Measurements from ENCODE around the gene SEMA6B.
"Not testable (repeated sequence)": the region's sequence is repeated elsewhere in the genome, so short reads cannot be mapped to it uniquely, and the experiment has no call there.

The SEMA6B gene, protein sequence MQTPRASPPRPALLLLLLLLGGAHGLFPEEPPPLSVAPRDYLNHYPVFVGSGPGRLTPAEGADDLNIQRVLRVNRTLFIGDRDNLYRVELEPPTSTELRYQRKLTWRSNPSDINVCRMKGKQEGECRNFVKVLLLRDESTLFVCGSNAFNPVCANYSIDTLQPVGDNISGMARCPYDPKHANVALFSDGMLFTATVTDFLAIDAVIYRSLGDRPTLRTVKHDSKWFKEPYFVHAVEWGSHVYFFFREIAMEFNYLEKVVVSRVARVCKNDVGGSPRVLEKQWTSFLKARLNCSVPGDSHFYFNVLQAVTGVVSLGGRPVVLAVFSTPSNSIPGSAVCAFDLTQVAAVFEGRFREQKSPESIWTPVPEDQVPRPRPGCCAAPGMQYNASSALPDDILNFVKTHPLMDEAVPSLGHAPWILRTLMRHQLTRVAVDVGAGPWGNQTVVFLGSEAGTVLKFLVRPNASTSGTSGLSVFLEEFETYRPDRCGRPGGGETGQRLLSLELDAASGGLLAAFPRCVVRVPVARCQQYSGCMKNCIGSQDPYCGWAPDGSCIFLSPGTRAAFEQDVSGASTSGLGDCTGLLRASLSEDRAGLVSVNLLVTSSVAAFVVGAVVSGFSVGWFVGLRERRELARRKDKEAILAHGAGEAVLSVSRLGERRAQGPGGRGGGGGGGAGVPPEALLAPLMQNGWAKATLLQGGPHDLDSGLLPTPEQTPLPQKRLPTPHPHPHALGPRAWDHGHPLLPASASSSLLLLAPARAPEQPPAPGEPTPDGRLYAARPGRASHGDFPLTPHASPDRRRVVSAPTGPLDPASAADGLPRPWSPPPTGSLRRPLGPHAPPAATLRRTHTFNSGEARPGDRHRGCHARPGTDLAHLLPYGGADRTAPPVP
- total RNA-seq, result 3.2 to 213 (median 30.4) reads per million in 17 experiments

DNA sequence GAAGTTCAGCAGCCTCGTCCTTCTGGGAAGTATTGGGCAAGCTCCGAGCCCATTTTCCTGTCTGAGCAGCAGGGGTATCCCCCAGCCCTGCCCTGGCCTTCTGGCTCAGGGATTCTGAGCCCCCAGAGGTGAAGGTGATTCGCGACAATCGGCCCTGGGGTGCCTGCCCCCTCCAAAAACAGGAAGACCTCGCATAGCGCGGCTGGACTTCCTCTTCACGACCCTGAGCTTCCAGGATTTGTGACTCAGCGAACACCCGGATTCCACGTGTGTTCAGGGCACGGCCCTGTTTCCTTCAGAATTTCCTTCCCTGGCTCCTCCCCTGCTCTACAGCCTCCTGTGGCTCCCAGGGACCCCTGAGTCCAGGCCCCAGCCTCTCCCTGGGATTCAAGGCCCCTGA lies at the start of gene SEMA6B:
Gene SEMA6B, minus strand, starts transcription at position 116 of the 400 bp plus-strand sequence. CDS start 1,227 bp downstream, outside the sequence.
- peak; percentile 89 to 95 (median 92) for DNase-seq

DNA sequence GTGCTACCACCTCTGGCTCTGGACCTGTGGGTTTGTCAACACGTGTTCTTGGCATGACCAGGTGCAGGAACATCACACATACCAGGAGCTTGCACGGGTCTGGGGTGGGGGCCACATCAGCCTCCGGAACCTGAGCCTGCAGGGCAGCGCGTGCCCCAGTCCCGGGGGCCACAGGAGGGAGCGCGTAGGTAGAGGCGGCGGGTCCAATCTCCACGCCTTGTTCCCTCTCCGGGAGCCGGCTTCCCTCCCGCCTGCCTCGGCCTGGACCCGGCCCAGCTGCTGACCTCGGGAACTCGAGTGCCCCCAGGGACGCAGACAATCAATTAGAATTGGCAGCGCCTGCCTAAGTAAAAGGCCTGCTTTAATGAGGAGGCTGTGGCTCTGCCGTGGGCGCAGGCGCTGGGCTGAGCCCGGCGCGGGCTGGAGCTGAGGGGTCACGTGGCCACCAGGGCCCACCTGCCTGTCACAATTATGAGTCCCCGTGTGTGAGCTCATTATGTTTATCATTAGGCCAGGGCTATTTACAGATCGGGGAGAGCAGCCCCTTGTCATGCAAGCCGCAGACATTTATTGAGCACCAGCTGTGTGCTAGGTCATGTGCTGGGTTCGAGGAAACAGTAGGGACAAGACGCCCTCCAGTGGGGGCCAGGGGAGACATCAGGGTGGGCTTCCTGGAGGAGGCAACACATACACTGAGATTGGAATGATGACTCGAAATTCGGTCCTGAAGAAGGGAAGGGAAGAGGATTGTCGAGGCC lies 47.6 kb upstream of the SEMA6B start:
- peak in 2 of 4 experiments; percentile 28 to 48 for DNase-seq

DNA sequence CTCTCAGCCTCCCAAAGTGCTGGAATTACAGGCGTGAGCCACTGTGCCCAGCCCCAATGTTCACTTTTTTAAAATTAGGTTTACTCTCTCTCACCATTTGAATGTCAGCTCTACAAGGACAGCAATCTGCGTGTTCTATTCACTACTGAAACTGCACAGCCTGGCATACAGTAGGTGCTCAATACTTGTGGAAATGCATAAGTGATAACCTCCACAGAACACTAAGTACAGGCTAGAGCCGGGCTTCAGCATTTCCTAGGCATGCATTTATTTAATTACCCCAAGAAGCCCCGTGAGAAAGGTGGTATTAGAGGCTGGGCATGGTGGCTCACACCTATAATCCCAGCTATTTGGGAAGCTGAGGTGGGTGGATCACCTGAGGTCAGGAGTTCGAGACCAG lies 46.7 kb upstream of the SEMA6B start:
- no peak for DNase-seq

DNA sequence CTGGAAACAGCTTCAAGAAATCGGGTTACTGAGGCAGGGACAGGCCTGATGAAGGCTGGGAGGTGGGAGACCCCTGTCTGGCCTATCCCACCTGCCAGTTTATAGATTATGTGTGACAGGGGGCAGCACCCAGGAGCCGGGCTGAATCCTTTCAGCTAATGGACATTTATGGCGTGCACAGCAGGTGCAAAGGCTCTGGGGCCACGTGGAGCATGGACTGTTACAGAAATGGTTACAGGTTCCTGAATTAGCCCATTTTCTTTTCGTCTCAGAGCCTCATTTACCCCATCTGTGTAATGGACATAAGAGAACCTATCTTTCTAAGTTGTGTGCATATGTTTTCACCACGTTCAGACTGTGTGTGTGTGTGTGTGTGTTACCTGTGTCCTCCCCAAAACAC lies 45.4 kb upstream of the SEMA6B start:
- no peak for DNase-seq

DNA sequence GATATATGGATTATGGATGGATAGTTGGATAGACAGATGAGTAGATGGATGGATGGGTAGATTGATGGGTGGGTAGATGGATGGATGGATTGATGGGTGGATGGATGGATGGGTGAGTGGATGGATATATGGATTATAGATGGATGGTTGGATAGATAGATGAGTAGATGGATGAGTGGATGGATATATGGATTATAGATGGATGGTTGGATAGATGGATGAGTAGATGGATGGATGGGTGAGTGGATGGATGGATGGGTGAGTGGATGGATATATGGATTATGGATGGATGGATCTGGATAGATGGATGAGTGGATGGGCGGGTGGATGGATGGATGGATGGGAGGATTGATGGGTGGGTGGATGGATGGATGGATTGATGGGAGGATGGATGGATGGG lies 43.4 kb upstream of the SEMA6B start:
- no peak for DNase-seq

DNA sequence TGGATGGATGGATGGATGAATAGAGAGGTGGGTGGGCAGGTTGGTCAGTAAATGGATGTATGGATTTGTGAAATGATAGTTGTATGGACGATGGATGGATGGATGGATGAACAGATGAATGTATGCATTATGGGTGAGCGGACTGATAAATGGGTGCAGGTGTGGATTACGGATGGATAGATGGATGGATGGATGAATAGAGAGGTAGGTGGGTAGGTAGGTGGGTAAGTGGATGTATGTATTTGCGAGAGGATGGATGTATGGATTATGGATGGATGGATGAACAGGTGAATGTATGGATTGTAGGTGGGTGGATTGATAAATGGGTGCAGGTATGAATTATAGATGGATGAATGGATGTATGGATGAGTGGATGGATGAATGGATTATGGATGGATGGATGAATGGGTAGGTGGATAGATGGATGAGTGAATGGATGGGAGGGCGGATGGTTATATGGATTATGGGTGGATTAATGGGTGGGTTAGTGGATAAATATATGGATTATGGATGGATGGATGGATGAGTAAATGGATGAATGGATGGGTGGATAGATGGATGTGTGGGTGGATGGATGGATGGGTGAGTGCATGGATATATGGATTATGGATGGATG lies 42.8 kb upstream of the SEMA6B start:
- DNase-seq, result no peak

DNA sequence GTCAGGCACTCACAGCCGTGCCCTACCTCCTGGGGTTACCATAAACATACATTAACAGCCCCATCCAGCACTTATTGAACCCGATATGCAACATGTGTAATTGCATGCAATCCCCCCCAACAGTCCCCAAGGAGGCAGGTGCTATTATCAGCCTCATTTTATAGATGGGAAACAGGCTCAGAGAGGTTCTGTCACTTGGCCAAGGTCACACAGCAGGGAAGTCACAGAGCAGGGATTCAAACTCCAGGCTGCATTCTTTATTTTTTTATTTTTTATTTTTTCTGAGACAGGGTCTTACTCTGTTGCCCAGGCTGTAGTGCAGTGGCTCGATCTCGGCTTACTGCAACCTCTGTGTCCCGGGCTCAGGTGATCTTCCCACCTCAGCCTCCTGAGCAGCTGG lies 41.4 kb upstream of the SEMA6B start:
- no peak for DNase-seq

DNA sequence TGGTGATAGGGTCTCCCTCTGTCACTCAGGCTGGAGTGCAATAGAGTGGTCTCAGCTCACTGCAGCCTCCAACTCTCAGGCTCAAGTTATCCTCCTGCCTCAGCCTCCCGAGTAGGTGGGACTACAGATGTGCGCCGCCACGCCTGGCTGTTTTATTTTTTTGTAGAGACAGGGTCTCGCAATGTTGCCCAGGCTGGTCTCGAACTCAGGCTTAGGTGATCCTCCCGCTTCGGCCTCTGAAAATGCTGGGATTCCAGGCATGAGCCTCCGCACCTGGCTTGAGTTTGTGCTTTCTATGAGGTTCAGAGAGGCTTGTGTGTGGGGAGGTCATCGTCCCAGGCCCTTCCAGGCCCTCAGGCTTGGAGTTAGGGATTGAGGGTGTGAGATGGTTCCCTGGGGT lies 40.6 kb upstream of the SEMA6B start:
- DNase-seq, result no peak

DNA sequence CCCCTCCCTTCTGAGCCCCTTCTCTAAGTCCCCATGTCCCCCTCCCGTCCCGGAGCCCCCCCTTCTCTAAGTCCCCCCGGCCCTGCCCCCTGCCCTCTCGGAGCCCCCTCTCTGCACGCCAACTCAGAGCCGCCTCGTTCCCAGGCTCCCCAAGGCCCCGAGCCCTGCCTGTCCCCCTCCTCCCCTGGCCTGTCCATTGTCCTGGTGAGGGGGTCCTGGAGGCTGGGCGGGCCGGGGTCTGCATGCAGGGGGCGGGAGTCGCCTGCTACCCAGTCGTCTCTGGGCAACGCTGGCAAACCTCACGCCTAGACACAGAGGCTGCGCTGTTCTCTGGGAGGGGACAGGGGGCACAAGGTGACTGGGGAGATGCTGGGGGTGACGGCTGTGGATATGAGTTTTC lies 39.2 kb upstream of the SEMA6B start:
- no peak for DNase-seq

DNA sequence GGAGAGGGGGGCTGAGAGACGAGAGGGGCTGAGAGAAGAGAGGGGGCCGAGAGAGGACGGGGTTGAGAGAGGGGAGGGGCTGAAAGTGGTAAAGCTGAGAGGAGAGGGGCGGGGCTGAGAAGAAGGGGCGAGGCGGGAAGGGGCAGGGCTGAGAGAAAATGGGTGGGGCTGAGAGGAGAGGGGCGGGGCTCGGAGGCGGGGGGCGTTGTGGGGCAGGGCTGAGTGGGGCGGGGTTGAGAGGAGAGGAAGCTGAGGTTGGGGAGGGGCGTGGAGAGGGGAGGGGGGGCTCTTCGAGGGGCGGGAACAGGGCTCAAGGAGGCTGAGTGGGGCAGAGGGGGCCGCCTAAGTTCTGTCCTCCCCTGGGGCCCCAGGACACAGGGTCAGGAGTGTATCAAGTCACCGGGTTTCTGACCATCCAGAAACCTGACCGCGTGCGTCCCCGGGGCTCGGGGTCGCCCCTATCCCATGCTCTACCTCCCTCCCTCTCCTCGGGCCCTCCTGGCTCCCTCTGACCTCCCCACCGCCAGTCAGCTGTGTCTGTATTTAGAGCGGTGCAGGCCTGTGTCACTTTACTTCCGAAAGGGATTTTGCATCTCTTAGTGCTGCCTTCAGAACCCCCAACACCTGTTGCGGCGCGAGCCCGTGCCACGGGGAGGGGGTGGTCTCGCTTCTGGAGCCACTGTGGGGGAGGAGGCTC lies 38.6 kb upstream of the SEMA6B start:
- peak in 3 of 4 experiments; percentile 38 to 64 (median 58) for DNase-seq

DNA sequence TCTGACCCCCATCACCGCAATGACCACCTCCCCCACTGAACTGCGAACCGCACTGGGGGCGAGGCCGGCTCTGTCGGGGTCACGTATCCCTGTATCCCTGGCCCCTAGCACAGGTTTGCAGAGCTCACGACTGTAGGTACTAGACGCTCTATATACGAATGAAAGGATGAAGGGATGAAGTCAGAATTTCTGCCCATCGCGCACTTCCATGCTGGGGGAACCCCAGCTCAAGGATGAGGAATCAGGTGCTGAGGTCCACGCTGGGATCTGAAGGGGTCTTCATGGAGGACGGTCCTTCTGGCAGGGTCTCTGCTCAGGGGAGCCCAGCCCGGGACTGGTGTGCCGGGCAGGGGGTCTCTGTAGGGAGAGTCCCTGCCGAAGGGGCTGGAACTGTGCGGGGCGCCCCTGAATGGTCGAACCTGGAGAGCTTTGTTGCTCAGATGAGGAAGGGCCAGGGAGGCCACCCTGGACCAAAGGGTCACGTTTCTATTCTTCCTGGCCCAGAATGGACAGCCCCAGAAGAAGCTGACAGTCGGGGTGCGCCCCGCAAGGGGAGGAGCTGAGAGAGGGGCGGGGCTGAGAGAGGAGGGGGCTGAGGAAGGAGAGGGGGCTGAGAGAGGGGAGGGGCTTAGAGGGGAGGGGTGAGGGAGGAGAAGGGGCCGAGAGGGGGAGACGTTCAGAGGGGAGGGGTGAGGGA lies 37.9 kb upstream of the SEMA6B start:
- peak in 2 of 4 experiments; percentile 21 to 41 for DNase-seq

DNA sequence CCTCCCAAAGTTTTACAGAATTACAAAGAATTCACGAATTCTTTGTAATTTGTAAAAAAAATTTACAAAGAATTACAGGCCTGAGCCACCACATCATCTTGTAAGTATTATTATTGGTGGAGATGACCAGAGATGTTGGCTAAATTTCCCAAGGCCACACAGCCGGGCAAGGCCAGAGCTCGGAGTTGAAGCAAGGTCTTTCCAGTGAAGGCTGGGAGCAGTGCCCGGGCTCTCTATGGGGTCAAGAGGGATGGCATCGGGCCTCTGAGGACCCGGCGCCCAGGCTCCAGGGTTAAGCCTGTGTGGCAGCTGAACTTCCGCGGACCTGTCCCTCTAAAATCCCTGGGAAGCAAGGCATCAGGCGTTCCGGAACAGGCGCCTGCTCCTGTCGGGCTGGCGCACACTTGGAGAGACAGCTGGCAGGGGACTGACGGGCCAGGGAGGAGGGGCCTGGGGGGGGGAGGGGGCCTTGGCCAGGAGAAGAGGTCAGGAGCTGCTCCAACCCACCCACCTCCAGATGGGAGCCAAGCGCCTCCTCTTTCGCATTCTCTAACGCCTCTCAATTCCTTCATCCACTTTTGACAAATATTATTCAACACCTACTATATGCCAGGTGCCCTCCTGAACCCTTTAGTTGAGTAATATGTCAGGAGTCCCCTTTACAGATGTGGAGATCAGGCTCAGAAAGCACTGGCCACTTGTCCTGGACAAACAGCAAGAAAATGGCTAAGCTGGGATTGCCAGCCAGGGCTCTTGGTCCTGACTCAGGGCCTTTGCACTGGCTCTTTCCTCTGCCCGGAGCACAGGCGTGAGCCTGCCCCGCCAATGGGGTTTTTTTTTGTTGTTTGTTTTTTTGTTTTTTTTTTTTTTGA lies 36.8 kb upstream of the SEMA6B start:
- no peak for DNase-seq

DNA sequence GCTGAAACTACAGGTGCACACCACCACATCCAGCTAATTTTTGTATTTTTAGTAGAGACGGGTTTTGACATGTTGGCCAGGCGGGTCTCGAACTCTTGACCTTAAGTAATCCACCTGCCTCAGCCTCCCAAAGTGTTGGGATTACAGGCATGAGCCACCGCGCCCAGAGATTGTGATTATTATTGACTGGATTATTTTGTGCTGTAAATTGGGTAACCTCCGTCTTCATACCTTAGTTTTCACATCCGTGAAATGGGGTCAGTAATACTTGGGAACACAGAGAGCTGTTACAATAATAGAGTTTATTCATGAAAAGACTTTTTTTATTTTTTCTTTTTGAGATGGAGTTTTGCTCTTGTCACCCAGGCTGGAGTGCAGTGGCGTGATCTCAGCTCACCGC lies 35.7 kb upstream of the SEMA6B start:
- not testable (repeated sequence) for DNase-seq

DNA sequence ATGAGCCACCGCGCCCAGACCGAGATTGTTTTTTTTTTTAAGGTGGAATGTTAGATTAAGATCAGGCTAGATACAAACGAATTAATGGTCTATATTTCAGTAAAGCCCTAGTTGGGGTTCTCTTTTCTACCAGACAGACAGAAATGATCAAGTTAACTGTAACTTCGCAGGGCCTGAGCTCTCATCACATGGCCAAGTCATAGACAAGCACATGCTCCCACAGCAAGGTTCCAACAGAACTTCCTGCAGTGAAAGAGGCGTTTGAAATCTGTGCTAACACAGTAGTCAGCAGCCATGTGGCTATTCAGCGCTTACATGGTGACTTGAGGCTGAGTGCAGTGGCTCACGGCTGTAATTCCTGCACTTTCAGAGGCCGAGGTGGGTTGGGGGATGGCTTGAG lies 34.7 kb upstream of the SEMA6B start:
- peak; percentile 74 to 87 (median 83) for DNase-seq

DNA sequence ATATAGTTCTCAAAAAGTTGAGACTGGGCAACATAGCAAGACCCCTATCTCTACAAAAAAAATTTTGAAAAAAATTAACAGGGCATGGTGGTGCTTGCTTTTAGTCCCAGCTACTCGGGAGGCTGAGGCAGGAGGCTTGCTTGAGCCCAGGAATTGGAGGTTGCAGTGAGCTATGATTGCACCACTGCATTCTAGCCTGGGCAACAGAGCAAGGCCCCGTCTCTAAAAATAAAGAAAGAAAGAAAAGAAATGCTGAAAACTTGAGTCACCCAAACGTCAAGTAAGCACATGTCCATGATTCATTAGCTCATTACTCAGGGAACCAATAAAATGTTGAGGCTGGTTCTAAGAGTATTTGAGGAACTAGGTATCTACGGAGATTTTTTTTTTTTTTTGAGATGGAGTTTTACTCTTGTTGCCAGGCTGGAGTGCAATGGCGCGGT lies 33.9 kb upstream of the SEMA6B start:
- peak; percentile 55 to 95 (median 76) for DNase-seq

DNA sequence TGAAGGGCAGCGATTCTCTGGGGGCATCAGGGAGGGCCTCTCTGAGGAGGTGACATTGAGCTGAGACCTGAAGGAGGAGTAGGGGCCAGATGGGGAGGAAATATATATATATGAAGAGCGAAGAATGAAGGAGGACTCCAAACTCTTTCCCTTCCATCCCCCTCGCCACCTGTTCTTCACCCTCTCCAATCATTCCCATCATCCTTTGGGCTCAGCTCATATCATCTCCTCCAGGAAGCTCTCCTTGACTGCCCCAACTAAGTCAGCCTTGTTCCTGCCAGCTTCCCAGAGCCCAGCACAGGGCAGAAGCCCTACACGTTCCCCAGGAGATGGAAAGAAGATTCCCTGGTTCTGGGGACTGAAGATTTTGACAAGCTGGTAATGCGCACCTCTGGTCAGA lies 33.0 kb upstream of the SEMA6B start:
- DNase-seq, result no peak

DNA sequence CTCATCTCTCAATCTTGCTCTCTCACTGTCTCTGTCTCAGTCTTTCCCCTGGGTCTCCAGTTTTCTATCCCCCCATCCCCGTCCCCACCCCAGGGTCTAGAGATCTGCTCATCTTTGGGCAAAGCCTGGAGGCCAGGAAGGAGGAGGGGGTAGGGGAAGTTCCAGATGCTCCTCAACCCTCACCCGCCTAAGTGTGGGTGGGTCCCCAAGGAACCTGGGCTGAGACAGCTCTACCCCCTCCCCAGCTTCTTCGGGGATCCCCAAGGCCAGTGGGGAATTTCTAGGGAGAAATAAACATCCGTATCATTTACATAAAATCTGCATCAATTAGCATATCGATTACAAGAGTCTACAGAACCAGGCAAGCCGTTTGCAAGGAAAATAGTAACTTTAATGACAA lies 31.8 kb upstream of the SEMA6B start:
- no peak for DNase-seq

DNA sequence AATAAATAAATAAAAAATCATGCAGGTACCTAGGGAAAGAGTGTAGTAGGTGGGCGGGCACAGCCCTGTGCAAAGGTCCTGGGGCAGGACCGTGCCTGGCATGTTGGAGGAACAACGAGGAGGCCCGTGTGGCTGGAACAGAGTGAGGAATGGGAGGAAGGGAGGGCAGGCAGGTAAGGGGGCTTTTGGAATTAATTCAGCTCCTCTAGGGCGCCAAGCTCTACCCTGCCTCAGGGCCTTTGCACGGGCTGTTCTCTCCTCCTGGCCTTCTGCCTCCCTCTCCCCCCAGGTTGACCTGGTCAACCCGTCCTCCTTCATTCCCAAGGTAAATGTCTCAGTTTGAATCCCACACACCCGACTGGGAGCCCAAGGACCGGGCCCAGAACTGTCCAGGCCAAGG lies 31.1 kb upstream of the SEMA6B start:
- no peak for DNase-seq

DNA sequence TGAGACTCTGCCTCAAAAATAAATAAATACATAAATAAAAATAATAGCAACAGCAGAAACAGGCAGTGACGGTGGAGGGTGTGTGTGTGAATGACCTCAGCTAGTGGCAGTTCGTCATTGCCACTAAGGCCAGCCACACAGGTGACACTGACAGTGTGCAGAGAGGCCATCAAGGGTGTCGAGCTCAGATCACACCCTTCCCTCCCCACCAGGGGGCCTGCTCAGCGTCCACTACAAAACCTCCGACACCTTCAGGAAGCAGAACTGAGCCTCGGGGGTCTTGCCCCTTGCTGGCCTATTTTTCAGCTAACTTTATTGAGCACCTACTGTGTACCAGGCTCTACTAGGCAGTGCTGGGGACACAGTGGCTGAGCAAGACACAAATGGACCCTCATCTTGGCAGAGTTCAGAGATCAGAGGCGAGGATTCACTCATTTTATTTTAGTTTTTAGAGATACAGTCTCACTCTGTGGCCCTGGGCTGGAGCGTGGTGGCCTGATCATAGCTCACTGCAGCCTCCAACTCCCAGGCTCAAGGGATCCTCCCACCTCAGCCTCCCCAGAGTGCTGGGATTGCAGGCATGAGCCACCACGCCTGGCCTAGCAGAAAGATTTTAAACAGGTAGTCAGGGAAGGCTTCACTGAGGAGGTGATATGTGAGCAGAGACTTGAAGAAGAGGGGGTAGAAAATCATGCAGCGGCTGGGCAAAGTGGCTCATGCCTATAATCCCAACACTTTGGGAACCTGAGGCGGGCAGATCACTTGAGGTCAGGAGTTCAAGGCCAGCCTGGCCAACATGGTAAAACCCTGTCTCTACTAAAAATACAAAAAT lies 30.3 kb upstream of the SEMA6B start:
- peak; percentile 50 to 79 (median 66) for DNase-seq
